HG02763 (cell line): ENCODE data around the gene TMEM170B.
"Not testable (repeated sequence)": the region's sequence is repeated elsewhere in the genome, so short reads cannot be mapped to it uniquely, and the experiment has no call there.

Experiments used
- ATAC-seq: cut with Tn5 transposase; IDR thresholded peaks from one replicate; pipeline ENCODE4 v1.9.1; 2021; ENCODE audit warnings: mild to moderate bottlenecking, moderate library complexity; ENCODE audit not compliant: unreplicated experiment

TMEM170B gene

DNA sequence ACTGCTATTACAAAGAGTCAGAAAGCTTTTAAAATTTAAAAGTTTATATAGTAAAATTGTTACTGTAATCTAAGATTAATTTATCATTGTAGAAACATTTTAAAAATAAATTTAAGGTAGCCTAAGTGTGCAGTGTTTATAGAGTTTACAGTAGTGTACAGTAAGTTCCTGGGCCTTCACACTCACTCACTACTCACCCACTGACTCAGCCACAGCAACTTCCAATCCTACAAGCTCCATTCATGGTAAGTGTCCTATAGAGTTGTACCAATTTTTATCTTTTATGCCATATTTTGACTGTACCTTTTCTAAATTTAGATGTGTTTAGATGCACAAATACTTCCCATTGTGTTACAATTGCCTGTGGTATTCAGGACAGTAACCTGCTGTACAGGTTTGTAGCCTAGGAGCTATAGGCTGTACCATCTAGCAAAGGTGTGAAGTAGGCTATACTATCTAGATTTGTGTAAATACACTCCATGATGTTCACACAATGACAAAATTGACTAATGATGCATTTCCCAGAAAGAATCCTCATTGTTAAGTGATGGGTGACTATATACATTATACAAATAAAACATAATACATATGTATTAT, 10.2 kb upstream of the TMEM170B start:
- no peak for ATAC-seq

DNA sequence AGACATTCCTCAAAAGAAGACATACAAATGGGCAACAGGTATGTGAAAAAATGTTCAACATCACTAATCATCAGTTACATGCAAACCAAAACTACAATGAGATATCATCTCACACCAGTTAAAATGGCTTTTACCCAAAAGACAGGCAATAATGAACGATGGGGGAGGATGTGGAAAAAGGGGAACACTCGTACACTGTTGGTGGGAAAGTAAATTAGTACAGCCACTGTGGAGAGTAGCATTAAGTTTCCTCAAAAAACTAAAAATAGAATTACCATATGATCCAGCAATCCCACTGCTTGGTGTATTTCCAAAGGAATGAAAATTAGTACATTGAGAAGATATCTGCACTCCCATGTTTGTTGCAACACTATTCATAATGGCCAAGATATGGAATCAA, 8.6 kb upstream of the TMEM170B start:
- ATAC-seq: no peak

DNA sequence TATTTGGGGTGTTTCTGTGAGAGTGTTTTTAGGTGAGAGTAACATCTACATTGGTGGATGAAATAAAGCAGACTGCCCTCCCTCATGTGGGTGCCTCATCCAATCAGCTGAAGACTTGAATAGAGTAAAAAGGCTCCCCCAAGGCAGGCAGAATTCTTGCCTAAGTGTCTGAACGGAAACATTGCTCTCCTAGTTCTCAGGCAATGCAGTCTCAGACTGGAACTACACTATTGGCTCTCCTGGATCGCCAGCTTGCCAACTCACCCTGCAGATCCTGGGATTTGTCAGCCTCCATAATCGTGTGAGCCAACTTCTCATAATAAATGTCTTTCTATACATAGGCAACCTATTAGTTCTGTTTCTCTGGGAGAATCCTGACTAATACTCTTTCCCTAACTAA, 5.5 kb upstream of the TMEM170B start:
- ATAC-seq: no peak

DNA sequence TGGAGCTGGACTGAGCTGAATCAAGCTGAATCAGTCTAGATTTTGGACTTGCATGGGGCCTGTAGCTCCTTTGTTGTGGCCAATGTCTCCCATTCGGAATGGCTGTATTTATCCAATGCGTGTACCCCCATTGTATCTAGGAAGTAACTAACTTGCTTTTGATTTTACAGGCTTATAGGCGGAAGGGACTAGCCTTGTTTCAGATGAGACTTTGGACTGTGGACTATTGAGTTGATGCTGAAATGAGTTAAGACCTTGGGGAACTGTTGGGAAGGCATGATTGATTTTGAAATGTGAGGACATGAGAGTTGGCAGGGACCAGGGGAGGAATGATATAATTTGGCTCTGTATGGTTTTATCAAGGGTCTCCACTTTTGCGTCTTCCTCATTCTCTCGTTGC, 3.0 kb upstream of the TMEM170B start:
- ATAC-seq: no peak

DNA sequence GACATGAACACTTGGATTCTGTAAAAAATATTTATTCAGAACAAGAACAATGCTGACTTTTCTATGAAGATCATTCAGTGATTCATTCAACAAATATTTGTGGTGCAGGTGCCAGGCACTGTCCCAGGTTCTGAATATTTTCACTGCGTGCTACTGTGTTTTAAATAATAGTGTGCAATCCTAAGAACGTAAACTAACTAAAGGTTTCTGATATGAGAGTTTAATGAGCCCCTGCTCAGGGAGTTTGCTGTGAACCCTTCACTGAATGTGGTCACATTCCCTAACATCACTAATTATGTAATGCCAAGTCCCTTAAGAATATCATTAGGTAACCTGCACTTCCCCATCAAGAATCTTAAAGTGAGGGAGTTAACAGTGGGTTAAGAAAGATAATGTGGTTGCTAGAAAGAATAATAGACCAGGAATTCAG, 1.7 kb upstream of the TMEM170B start:
- ATAC-seq: no peak

DNA sequence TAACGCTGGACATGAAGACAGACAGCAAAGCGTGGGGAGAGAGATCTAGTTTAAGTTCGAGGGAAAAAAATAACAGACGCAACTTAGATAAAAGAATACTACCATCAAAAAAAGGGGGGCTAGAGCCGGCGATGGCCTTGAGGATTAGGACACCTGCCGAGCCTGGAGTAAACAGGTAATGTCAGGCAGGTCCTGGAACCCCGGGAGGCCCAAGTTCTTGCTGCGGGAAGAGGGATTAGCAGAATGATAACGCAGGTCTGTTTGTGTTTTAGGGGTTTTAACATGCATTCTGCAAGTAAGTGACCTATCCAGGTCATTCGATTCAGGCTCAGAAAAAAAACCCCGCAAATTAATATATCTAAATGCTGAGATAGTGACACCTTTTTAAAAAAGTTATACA, 754 bp upstream of the TMEM170B start:
- no peak for ATAC-seq

DNA sequence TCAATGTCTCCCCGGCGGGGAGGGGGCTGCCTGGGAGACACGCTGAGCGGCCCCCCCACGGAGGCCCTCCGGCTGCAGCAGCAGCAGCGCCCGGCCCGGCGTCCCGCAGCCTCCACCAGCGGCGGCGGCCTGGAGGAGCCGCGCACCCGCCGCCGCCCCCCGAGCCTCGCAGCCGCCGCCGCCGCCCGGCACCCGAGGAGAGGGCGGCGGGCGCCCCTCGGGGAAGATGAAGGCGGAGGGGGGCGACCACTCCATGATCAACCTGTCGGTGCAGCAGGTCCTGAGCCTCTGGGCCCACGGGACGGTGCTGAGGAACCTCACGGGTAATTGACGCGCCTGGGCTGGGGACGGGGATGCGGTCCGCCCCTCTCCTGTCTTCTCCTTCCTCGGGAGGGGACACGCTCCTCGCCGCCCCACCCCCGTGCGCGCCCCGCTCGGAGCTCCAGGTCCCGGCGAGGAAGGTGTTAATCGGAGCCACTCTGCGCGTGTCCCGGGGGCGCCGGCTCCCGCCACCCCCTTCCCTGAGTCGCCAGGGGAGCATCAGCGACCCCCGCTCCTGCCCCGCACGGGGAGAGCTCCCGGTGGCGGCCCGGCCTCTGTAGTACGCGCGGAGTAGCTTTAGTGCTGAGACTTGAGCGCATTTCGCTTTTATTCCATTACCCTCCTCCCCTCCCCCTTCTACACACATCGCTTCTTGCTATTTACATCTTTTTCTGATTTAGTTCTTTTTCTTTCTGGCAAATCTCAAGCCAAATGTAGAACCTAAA, 686 bp downstream of the TMEM170B start:
- ATAC-seq: peak; percentile 14

DNA sequence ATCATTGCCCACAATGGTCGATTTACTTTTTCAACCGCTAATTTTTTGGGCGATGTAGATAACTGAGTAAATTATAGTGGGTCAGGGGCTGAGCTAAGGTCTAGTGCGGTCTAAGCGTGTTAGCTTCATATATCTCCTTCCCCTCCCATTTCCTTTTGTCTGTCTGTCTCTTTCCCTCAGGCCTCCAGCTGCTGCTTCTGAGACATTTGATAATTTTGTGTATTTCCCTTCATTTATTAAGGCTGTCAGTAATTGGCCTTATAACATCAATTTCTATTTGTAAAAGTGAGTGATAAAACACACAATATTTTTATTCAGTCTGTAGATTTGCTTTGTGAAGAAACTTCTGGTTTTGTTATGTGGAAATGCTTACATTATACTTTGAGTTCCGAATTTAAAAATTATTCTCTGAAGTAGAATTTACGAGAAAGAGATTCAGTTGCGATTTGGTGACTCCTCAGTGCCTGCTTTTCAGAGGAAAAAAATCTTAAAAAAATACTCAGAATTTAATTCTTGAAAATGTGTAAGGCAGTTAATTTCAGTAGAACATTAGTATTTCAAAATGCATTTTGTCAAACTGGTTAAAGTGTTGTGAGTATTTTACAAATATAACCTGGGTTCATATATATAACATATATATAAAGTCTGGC, 1.4 kb downstream of the TMEM170B start:
- no peak for ATAC-seq

DNA sequence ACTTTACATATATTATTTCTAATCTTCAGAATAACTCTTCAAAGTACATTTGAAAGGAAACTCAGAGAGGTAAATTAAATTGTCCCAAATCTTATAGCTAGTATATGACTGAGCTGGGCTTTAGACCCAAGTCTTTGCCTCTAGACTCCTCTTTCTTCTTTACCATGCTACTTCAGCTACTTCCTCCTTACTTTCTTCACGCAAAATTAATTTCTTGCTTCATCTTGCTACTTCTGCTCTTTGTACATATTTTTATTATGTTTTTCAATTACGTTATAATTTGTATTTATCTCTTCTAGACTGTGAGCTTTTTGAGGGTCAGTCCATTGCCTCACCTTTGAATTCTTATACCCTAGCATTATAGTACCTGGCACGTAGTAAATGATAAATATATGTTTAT, 5.3 kb downstream of the TMEM170B start:
- ATAC-seq: no peak

DNA sequence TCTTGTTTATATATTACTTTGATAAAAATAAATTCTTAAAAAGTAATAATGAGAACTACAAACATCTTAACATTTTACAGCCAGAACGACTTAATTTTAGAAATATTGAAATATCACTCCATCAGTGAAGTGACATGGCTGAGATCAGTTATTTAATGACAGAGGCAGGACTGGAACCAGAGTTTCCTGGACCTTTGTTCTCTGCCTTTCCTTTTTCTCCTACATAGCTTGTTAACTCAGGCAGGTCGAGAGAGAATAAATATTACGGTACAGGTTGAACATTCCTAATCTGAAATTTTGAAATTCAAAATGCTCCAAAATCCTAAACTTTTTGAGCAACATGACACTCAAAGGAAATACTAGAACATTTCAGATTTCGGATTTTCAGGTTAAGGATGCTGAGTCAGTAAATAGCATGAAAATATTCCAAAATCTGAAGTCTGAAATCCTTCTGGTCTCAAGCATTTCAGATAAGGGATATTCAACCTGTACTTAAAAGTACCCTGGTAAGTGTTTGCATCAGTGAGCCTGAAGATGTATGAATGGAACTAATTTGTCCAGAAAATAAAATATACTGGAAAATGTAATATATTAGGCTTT, 6.5 kb downstream of the TMEM170B start:
- ATAC-seq: no peak

DNA sequence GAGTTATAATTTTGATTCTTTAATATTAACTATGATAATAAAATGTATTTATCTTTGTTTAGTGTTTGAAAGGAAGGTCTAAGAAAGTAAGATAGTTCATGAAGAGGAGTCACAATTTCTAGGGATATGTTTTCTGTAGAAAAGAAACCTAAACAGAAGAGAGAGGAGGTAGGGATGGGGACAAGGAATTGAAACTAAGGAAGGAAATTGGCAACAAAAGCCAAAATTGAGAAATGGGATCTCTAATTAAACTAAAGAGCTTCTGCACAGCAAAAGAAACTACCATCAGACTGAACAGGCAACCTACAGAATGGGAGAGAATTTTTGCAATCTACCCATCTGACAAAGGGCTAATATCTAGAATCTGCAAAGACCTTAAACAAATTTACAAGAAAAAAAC, 10.3 kb downstream of the TMEM170B start:
- not testable (repeated sequence) for ATAC-seq

DNA sequence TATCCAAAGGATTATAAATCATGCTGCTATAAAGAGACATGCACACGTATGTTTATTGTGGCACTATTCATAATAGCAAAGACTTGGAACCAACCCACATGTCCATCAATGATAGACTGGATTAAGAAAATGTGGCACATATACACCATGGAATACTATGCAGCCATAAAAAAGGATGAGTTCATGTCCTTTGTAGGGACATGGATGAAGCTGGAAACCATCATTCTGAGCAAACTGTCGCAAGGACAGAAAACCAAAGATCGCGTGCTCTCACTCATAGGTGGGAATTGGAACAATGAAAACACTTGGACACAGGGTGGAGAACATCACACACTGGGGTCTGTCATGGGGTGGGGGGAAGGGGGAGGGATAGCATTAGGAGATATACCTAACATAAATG, 11.0 kb downstream of the TMEM170B start:
- not testable (repeated sequence) for ATAC-seq

DNA sequence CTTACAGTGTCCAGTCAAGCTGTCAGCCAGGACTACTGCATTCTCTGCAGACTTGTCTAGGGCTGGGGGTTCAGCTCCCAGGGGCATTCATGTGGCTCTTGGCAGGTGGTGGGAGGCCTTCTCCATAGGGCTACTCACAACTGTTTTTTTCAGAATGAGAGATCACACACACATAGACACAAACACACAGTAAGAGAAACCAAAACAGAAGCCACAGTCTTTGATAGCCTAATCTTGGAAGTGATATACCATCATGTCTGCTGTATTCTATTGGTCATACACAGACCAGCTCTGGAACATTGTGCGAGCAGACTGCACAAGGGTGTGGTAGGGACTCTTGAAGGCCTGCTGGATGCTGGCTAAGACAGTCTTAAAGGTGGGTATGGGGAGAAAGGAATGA, 13.5 kb downstream of the TMEM170B start:
- ATAC-seq: no peak

DNA sequence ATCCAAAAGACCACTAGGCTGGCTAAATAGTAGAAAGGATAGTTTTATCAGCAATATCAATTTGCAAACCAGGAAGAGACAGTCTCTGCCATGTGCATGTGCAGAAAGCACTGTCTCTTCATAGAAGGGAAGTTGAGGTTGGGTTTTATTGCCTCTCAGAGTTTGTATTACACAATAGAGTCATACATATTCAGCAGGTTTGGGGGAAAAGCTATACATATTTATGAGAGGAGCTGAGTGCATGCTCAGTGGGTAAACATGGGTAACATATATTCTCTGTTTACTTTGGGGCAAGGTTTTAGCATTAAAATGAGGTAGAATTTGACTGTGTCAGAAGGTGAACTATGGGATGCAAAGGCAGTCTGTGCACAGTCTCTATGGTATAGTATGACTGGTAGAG, 14.9 kb downstream of the TMEM170B start:
- no peak for ATAC-seq

DNA sequence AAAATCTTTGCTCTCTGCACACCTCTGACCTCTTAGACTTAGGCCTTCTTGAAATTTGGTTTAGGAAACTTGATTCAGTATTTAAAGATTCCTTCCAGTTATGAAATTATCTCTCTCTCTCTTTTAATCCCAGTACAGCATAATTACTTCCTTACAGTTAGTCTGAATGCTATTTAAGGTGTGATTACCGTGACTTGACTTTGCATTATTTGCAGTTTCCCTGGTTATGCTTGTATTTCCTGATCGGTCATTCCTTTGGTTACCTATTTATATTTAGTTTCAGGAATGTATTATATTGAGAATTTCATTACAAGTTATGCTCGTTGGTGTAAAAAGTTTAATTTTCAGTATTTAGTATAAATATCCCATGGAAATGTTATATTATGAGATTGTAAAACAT, 16.3 kb downstream of the TMEM170B start:
- ATAC-seq: no peak

DNA sequence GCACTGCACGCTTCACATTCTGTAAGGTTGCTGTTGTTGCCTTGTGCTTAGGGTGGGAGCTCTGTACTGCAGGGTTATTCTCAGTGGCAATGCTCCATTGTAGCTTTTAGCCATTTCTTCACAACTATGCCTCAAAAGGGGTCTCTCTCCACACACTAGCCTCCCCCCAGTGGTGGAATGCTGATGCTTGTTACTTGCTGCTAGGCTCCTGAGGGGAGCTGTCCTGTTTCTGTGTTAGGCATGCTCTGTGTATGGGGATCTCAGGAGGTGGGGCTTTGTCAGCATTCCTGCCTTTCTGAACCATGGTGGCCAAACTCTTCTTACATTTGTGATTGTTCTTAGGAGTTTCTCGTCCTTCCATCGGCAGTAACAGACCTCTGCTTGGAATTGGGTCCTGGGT, 18.8 kb downstream of the TMEM170B start:
- ATAC-seq: no peak

DNA sequence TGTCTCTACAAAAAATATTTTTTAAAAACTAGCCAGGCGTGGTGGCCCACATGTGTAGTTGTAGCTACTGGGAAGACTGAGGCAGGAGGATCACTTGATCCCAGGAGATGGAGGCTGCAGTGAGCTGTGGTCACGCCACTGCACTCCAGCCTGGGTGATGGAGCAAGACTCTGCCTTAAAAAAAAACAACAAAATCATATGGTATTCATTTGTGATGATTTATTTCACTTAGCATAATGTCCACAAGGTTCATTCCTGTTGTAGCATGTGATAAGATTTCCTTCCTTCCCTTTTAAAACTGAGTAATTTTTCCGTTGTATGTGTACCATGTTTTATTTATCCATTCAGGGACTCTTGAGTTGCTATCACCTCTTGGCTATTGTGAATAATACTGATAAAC, 26.2 kb downstream of the TMEM170B start:
- ATAC-seq: no peak

DNA sequence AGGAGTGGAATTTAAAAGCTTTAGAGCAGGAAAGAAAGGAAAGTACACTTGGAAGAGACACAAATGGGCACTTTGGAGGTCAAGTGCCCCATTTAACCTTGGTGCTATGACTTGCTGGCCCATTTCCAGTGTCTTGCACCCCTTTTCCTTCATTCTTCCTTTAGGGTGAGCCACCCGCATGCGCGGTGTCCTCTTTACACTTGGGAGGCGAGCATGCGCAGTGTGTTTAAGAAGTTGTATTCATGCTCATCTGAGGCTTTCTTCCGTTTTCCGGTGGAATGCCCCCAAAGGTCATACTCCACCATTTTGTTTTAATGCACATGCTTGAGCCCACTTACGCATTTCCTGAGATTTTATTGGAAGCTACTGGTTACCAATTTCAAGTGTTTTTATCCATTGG, 29.1 kb downstream of the TMEM170B start:
- ATAC-seq: no peak

DNA sequence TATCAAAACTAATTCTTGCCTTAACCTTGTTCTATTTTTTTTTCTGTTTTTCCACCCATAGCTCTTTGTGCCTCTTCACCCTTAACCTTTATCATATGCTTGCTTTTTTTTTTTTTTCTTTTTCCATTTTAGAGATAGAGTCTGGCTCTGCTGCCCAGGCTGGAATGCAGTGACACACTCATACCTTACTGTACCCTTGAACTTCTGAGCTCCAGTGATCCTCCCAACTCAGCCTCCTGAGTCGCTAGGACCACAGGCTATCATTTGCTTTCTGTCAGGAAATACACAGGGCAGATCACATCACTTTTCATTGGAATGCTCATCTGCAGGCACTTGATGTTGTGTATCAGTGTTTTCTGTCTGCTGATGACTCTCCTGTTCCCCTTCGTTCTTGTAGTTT, 33.5 kb downstream of the TMEM170B start:
- ATAC-seq: no peak

DNA sequence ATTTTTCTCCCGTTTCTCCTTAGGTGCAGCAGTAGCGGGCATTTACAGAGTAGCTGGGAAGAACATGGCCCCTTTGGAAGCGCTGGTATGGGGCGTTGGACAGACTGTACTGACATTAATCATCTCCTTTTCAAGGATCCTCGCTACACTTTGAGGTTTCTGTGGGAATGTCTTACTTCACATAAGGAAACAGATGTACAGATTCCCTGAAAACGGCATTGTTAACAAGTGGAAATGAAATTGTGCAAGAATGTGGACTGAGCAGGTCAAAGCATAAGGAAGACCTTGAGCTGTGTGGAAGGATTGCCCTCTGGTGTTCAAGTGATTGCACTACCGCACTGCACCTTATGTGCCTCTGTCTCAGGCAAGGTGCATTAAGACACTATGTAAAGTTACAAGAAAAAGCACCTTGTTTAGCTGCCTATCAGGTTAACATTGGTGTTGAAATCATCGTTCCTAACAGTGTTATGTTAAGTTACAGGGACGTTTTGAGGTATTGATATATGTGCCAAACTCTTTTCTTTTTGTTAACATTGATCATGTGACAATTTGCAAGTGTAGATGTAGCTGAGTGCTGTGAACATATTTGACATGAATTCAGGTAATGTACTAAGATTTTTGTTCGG, 38.0 kb downstream of the TMEM170B start:
- ATAC-seq: peak; percentile 95

DNA sequence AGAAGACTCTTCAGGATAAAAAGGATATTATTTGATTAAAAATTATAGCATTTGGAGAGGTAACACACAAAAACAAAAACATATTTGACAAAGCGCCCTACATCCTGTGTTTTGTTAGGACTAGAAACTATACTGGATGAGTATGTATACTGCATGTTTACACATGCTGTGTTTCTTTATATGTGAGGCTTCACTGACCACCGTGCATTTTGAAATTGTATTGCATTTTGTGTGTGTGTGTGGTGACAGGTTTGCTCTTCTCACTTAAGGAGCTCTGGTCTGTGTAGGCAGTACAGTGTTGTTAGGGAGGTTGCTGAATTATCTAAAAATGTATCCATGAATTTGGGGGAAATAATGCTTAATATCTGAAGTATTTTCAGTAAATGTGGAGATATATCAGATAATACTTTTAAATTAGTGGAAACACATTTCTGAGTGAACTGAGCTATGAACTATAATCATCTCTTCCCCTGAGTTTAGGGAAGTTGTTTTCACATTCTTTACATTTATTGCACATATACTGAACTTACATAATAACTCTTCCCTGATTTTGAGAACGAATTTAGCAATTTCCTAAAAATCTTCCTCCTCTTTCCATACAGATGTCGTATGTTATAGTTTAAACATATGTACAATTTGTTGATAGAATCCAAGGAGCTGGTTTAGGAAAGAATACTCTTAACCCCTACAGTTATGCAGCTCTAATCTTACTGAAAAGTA, 43.3 kb downstream of the TMEM170B start:
- no peak for ATAC-seq
